Cardiac muscle cell (in vitro differentiated cells and primary cell): Measurements from ENCODE around the gene GLYAT. TPM values are rescaled to one million over a fixed set of nuclear protein-coding genes. Genes with fewer than 3 reads are reported as not detected.

Experiments used
- DNase-seq, 2 donors: peaks; one replicate each; pipeline versions ENCODE4 v3.0.0 to v3.0.0-alpha.2; 2010 to 2017; ENCODE audit warnings: low read depth in 1 of 2, low spot score in 1 of 2
- H3K27ac ChIP-seq: fragments of 200-600 bp; sonication (generic); 2 replicates; pipeline ENCODE4 v1.5.1; 2016
- H3K27me3 ChIP-seq: fragments of 200-600 bp; sonication (generic); 2 replicates; pipeline ENCODE4 v1.6.0; 2016; ENCODE audit warnings: control low read depth
- H3K36me3 ChIP-seq: fragments of 200-600 bp; sonication (generic); 2 replicates; pipeline ENCODE4 v1.5.1; 2016; ENCODE audit warnings: control low read depth
- H3K4me1 ChIP-seq: fragments of 200-600 bp; sonication (generic); 2 replicates; pipeline ENCODE4 v1.8.1; 2017; ENCODE audit warnings: low read depth, mild to moderate bottlenecking, mixed run types
- H3K4me3 ChIP-seq: fragments of 200-600 bp; sonication (generic); 2 replicates; pipeline ENCODE4 v1.5.1; 2016; ENCODE audit warnings: mild to moderate bottlenecking
- H3K9me3 ChIP-seq: fragments of 200-600 bp; sonication (generic); 2 replicates; pipeline ENCODE4 v1.5.1; 2017; ENCODE audit warnings: low read depth, mild to moderate bottlenecking, control low read depth
- CTCF ChIP-seq: IDR thresholded peaks from 2 replicates; pipeline ENCODE4 v1.5.1; 2012; ENCODE audit warnings: low read depth, mild to moderate bottlenecking, low read length
- polyA plus RNA-seq: library from polyadenylated mRNA; unstranded; fragments of >200 nt; fragmentation: Nextera tagmentation; extraction: Ambion mirVana; gene quantifications from 2 replicates; pipeline ENCODE4 v1.2.1, GENCODE V29; 2016
- total RNA-seq: library from RNA; depleted of rRNA; stranded (reverse); fragments of >200 nt; gene quantifications from 2 replicates; pipeline ENCODE4 v1.2.3, GENCODE V29; 2016

Gene GLYAT
- total and polyA plus RNA-seq, 2 experiments from 2014 or later, result not detected

- H3K9me3 ChIP-seq, result no peaks in the 10 kb centered on the region
- TF ChIP-seq CTCF, result no peak
- DNase-seq, result no peak
- no peaks in the 10 kb centered on the region for H3K4me1 ChIP-seq
- no peaks in the 10 kb centered on the region for H3K36me3 ChIP-seq
- H3K27ac ChIP-seq, result no peak overlapping the region
- no peaks in the 10 kb centered on the region for H3K27me3 ChIP-seq
- no peak overlapping the region for H3K4me3 ChIP-seq
These were observed 42.4 kb upstream of the GLYAT start for GRCh38 chr11:58774164-58774593.

- H3K9me3 ChIP-seq, result no peaks in the 10 kb centered on the region
- no peak for DNase-seq
- H3K36me3 ChIP-seq, result no peaks in the 10 kb centered on the region
- no peaks in the 10 kb centered on the region for H3K4me1 ChIP-seq
- H3K27ac ChIP-seq, result no peak overlapping the region
- no peak for TF ChIP-seq CTCF
- no peaks in the 10 kb centered on the region for H3K27me3 ChIP-seq
- H3K4me3 ChIP-seq, result no peak overlapping the region
These were observed 41.6 kb upstream of the GLYAT start for GRCh38 chr11:58773337-58773736.

GRCh38 chr11:58772329-58773285, 40.9 kb upstream of the GLYAT start:
- H3K4me3 ChIP-seq, result no peak overlapping the region
- H3K9me3 ChIP-seq, result no peaks in the 10 kb centered on the region
- H3K27me3 ChIP-seq, result no peaks in the 10 kb centered on the region
- no peak for DNase-seq
- H3K4me1 ChIP-seq, result no peaks in the 10 kb centered on the region
- no peaks in the 10 kb centered on the region for H3K36me3 ChIP-seq
- TF ChIP-seq CTCF, result no peak
- H3K27ac ChIP-seq, result no peak overlapping the region

- TF ChIP-seq CTCF, result no peak
- Histone ChIP-seq H3K4me3 (no peak overlapping the region), H3K9me3 (no peaks in the 10 kb centered on the region)
These were observed 39.7 kb upstream of the GLYAT start for GRCh38 chr11:58771458-58771855.

GRCh38 chr11:58770627-58771457, 39.1 kb upstream of the GLYAT start:
- no peak for TF ChIP-seq CTCF
- DNase-seq, result no peak
- Histone ChIP-seq H3K9me3 (no peaks in the 10 kb centered on the region), H3K27ac (no peak overlapping the region), H3K4me1 (no peaks in the 10 kb centered on the region), H3K36me3 (no peaks in the 10 kb centered on the region), H3K27me3 (no peaks in the 10 kb centered on the region), H3K4me3 (no peak overlapping the region)

More at GRCh38 chr11:58771458-58771855, 39.7 kb upstream of the GLYAT start:
- Histone ChIP-seq H3K27ac (no peak overlapping the region), H3K4me1 (no peaks in the 10 kb centered on the region), H3K27me3 (no peaks in the 10 kb centered on the region), H3K36me3 (no peaks in the 10 kb centered on the region)
- no peak for DNase-seq
